Fibroblast of skin of right quadriceps (primary cell): ENCODE results near the gene HOXD4.

ENCODE experiments used
- DNase-seq: peaks from one replicate; pipeline ENCODE4 v3.0.0-alpha.2; 2013

HOXD4 gene

GRCh38 chr2:176158855-176159662 lies 7.7 kb downstream of the HOXD4 start:
- DNase-seq: peak; percentile 84

GRCh38 chr2:176159663-176160250 lies 8.4 kb downstream of the HOXD4 start:
- no peak for DNase-seq

GRCh38 chr2:176160251-176160985 lies 9.1 kb downstream of the HOXD4 start:
- DNase-seq: peak; percentile 37

GRCh38 chr2:176160986-176161824 lies 9.9 kb downstream of the HOXD4 start:
- peak; percentile 7 for DNase-seq

GRCh38 chr2:176161825-176162626 lies 10.7 kb downstream of the HOXD4 start:
- DNase-seq: peak; percentile 86

GRCh38 chr2:176162911-176163671 lies 11.7 kb downstream of the HOXD4 start:
- DNase-seq: no peak

GRCh38 chr2:176163672-176164056 lies 12.3 kb downstream of the HOXD4 start:
- no peak for DNase-seq

- no peak for DNase-seq
Measured at GRCh38 chr2:176164201-176164600, 12.9 kb downstream of the HOXD4 start.

GRCh38 chr2:176164611-176165369 lies 13.4 kb downstream of the HOXD4 start:
- no peak for DNase-seq

GRCh38 chr2:176165370-176166050 lies 14.2 kb downstream of the HOXD4 start:
- DNase-seq: no peak

GRCh38 chr2:176166272-176166671 lies 14.9 kb downstream of the HOXD4 start:
- DNase-seq: no peak

- peak; percentile 60 for DNase-seq
Measured at GRCh38 chr2:176167398-176167797, 16.0 kb downstream of the HOXD4 start.

- DNase-seq: no peak
Measured at GRCh38 chr2:176169181-176169580, 17.8 kb downstream of the HOXD4 start.

- no peak for DNase-seq
Measured at GRCh38 chr2:176169711-176170110, 18.4 kb downstream of the HOXD4 start.

- DNase-seq: no peak
Measured at GRCh38 chr2:176170602-176171305, 19.4 kb downstream of the HOXD4 start.

- no peak for DNase-seq
Measured at GRCh38 chr2:176171351-176172006, 20.1 kb downstream of the HOXD4 start.

- no peak for DNase-seq
Measured at GRCh38 chr2:176172007-176172894, 20.9 kb downstream of the HOXD4 start.
